ENCODE data around the gene RRAS. TPM values are rescaled to one million over a fixed set of nuclear protein-coding genes. Genes with fewer than 3 reads are reported as not detected.

RRAS gene
- 1 to 10 TPM; 6.6 to 9.1 TPM for total RNA-seq
- 2.7 to 3.1 reads per million in 2 donors for total RNA-seq

DNA sequence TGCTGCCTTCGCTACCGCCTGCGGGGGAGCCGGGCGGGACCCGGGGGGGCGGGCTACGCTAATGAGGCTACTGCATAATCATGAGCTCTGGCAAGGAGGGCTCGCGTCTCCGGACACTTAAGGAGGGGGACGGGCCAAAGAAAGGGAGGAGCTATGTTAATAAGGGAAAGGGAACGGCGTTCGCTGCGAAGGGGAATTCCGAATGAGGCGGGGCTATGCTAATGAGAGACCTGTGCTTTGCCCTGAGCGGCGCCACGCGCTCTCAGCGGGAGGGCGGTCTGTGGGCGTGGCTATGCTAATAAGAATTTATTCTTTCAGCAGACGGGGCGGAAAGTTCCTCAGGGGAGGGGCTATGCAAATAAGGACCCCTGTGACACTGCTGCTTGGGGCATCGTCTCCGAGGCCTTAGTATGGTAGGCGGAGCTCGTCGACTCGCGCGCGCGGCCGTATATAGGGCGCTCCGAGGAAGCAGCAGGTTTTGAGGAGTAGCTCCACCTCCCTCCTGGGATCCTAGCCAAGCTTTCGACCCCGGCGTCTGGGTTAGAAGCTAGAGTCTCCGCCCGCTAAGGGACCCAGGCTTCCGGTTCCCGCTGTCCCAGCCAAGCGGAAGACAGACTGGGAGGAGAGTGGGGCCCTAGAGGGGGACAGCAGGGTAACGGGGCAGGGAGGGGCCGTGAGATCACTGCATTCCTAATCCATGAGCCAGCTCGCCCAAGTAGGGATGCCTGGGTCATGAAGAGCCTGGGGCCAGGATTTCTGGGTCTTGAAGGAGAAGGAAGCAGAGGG is at the start of gene RRAS:
Gene RRAS, minus strand, starts transcription at position 31 of the 786 bp plus-strand sequence. CDS start 45 bp downstream, outside the sequence.
- H3K27ac Mint-ChIP-seq, result peak within 1 kb of the TSS; percentile 98
- no peaks in the 10 kb centered on the region for H3K27me3 Mint-ChIP-seq
- peak; percentile 96 to 99 (median 98) for DNase-seq
- H3K36me3 Mint-ChIP-seq (ENCODE audit: low read depth), result peaks cover 4% of the 10 kb centered on the region
- peak; percentile 74 for ATAC-seq
- no peaks in the 10 kb centered on the region for H3K9me3 ChIP-seq (ENCODE audit: control insufficient read depth, low read length, poor library complexity, severe bottlenecking)
- H3K4me3 Mint-ChIP-seq, result peak within 1 kb of the TSS; percentile 95
- peaks cover 50% of the 10 kb centered on the region for H3K4me1 Mint-ChIP-seq

DNA sequence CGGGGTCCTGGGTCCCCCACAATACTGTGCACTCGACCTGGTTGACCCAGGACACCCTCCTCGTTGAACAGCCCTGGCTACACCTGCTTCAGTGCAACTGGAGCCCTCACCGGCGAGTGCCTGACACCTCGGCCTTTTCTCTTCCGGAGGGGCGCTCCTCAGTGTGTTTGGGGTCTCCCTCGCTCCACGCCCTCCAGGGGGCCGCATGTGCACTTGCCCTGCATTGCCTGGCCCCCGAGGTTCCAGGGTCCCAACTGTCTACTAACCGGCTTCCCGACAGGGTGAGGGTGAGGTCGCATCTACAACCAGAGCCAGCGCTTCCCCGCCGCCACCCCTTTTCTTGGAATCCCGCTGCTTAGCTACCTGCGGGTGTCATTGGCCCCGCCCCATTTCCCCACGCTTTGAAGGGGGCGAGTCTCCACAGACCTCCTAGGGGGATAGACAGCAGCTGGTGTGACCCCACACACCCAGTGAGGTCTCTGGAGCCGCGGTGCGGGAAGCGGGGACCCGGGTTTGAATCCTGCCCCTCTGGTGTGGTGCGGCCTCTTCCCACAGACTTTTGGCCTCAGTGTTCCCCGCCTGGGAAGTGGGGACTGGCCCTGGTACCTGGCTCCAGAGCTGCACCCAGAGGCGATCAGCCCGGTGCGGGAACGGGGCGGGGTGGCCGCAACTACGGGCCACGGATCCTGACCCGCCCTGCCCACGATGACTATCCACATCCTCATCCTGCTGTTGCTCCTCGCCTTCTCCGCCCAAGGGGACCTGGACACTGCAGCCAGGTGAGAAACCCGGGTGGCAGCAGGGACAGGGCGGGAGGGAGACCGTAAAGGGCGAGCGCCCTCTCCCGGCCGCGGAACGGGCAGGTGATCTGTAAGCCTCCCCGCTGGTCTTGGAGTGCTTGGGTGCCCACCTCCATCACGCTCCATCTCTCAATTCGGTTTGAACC is 49.5 kb upstream of the RRAS start, which contains the start of gene ADM5:
Gene ADM5, plus strand, starts transcription at position 462 of the 946 bp plus-strand sequence. Its CDS starts 244 bp downstream, at position 706.
- peaks cover 13% of the 10 kb centered on the region for H3K27me3 Mint-ChIP-seq
- peak within 1 kb of the TSS; percentile 96 for H3K4me3 Mint-ChIP-seq
- DNase-seq (peak in 1 of 3 donors; percentile 44), ATAC-seq (peak; percentile 62)
- peak within 1 kb of the TSS; percentile 93 for H3K27ac Mint-ChIP-seq
- H3K36me3 Mint-ChIP-seq (ENCODE audit: low read depth), result peaks cover 8% of the 10 kb centered on the region
- peaks cover 32% of the 10 kb centered on the region for H3K4me1 Mint-ChIP-seq
- H3K9me3 ChIP-seq (ENCODE audit: control insufficient read depth, low read length, poor library complexity, severe bottlenecking), result no peaks in the 10 kb centered on the region

DNA sequence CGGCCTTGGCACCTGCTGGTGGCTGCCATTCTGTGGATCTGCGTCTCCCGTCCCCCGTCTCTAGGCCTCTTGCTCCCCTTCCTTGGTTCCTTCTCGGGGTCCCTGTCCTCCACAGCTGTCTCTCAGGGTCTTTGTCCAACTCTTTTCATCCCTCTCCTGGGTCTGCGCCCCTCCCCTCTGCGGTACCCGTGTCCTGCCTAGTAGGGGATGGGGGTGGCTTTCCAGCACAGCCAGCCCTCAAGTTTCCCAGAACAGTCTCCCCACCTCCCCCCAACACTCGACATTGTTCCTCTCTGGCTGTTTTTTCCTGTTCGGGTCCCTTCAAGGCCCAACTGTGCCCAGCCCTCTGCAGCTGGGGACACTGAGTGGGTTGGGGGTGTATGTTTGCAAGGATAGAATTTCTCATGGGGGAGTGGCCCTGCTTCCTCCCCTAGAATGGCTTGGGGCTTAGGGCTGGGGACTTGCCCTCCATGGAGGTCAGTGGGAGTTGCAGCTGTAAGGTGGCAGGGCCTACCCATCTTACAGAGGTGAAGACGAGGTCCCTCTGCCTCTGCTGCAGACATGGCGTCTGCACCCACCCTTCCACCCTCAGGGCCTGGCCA is 48.7 kb upstream of the RRAS start:
- no peak for DNase-seq
- H3K4me1 Mint-ChIP-seq, result peaks cover 32% of the 10 kb centered on the region
- H3K27me3 Mint-ChIP-seq, result peaks cover 13% of the 10 kb centered on the region
- ATAC-seq, result no peak
- H3K9me3 ChIP-seq (ENCODE audit: control insufficient read depth, low read length, poor library complexity, severe bottlenecking), result no peaks in the 10 kb centered on the region
- peak overlapping the region; percentile 93 for H3K27ac Mint-ChIP-seq
- no peak overlapping the region for H3K4me3 Mint-ChIP-seq
- peaks cover 12% of the 10 kb centered on the region for H3K36me3 Mint-ChIP-seq (ENCODE audit: low read depth)

DNA sequence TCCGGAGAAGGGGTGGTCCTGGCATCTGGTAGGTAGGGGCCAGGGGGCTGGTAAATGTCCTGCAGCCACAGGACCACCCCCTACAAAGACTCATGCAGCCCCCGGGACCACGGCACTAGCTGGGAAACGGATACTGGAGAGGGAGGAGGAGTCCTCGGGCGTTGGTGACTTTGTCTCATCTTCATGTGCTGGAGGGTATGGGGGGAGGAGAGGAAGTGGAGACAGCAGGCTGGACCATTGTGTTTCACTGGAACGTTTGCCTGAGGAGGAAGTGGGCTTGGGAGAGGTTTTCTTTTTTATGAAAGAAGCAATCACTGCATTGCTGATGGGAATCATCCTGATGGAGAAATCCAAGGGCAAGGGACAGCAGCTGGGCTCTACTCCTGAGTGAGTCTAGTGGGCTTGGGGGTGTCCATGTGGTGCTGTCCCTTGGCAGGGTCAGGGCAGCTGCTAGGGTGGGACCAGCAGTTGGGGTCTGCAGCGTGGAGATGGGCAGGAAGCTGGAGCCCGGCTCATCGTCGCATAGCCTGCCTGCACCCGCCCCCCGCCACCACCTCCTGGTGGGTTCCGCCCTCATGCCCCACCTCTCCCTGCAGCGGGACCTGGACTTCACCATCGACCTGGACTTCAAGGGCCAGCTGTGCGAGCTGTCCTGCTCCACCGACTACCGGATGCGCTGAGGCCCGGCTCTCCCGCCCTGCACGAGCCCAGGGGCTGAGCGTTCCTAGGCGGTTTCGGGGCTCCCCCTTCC is 47.8 kb upstream of the RRAS start:
- H3K27me3 Mint-ChIP-seq, result peaks cover 13% of the 10 kb centered on the region
- H3K36me3 Mint-ChIP-seq (ENCODE audit: low read depth), result peaks cover 12% of the 10 kb centered on the region
- DNase-seq (no peak), ATAC-seq (no peak)
- H3K27ac Mint-ChIP-seq, result no peak overlapping the region
- peaks cover 32% of the 10 kb centered on the region for H3K4me1 Mint-ChIP-seq
- no peak overlapping the region for H3K4me3 Mint-ChIP-seq
- no peaks in the 10 kb centered on the region for H3K9me3 ChIP-seq (ENCODE audit: control insufficient read depth, low read length, poor library complexity, severe bottlenecking)

DNA sequence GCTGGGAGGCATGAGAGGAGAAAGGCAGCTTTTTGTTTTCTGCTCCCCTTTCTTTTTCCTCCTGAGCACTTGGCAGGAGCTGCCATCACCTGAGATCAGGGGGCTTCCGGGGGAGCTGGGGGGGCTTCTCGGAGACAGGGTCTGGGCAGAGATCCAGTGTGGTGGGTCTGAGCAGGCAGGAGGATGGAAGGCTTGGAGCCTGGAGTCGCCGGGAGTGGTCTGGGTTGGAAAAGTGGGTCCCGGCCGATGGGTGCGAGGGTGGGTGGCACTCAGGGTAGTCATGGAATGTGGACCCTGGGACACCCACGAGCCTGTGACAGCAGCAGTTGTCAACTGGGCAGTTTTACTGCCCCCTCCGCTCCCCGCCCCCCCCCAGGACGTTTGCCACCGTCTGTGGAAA is 47.2 kb upstream of the RRAS start:
- ATAC-seq, result no peak
- Mint-ChIP-seq H3K4me3 (no peak overlapping the region), H3K36me3 (ENCODE audit: low read depth) (peaks cover 12% of the 10 kb centered on the region), H3K27me3 (peaks cover 13% of the 10 kb centered on the region), H3K4me1 (peaks cover 32% of the 10 kb centered on the region), H3K27ac (no peak overlapping the region)
- DNase-seq, result no peak
- H3K9me3 ChIP-seq (ENCODE audit: control insufficient read depth, low read length, poor library complexity, severe bottlenecking), result no peaks in the 10 kb centered on the region

DNA sequence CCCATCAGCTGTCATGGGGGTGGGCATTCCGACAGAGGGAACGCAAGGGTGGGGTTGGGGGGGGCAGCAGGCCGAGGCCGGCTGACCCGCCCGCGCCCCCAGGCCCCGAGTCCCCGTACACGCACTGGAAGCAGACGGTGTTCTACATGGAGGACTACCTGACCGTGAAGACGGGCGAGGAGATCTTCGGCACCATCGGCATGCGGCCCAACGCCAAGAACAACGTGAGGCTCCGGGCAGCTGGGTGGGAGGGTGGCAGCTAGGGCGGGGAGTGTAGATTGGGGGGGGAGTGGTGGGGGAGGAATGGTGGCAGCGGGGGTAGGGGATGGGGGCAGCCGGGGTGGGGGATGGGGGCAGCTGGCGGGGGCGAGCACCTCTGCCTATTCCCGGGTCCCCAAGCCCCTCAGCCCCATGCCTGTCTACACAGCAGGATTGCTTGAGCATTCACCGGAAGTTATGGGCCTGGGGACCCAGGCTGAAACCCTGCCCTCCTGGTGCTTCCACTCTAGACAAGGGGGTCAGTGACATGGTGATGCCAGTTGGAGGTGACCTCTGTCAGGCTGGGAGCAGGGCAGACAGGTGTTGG is 46.7 kb upstream of the RRAS start:
- Mint-ChIP-seq H3K4me1 (peaks cover 32% of the 10 kb centered on the region), H3K27ac (no peak overlapping the region), H3K36me3 (ENCODE audit: low read depth) (peaks cover 12% of the 10 kb centered on the region), H3K4me3 (no peak overlapping the region), H3K27me3 (peaks cover 13% of the 10 kb centered on the region)
- no peaks in the 10 kb centered on the region for H3K9me3 ChIP-seq (ENCODE audit: control insufficient read depth, low read length, poor library complexity, severe bottlenecking)
- ATAC-seq, result no peak
- no peak for DNase-seq

DNA sequence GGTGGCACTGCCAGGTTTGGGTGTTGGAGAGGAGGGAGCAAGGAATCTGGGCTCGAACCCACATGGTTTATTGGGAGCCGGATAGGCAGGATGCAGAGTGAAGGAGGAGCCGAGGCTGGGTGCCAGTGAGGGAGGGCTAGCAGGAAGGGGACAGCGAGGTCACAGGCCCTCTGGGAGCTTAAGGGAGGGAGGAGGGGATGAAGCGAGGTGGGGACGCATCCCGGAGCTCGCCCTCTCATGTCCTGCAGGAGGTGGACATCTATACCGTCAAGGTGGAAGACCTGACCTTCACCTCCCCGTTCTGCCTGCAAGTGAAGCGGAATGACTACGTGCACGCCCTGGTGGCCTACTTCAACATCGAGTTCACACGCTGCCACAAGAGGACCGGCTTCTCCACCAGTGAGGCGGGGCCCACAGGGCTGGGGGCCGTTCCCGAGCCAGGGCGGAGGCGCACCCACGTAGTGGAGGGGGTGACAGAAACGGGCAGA is 45.9 kb upstream of the RRAS start:
- ATAC-seq, result no peak
- peaks cover 30% of the 10 kb centered on the region for H3K4me1 Mint-ChIP-seq
- DNase-seq, result no peak
- no peak overlapping the region for H3K27ac Mint-ChIP-seq
- H3K36me3 Mint-ChIP-seq (ENCODE audit: low read depth), result peaks cover 12% of the 10 kb centered on the region
- no peak overlapping the region for H3K4me3 Mint-ChIP-seq
- H3K27me3 Mint-ChIP-seq, result peaks cover 10% of the 10 kb centered on the region
- no peaks in the 10 kb centered on the region for H3K9me3 ChIP-seq (ENCODE audit: control insufficient read depth, low read length, poor library complexity, severe bottlenecking)

DNA sequence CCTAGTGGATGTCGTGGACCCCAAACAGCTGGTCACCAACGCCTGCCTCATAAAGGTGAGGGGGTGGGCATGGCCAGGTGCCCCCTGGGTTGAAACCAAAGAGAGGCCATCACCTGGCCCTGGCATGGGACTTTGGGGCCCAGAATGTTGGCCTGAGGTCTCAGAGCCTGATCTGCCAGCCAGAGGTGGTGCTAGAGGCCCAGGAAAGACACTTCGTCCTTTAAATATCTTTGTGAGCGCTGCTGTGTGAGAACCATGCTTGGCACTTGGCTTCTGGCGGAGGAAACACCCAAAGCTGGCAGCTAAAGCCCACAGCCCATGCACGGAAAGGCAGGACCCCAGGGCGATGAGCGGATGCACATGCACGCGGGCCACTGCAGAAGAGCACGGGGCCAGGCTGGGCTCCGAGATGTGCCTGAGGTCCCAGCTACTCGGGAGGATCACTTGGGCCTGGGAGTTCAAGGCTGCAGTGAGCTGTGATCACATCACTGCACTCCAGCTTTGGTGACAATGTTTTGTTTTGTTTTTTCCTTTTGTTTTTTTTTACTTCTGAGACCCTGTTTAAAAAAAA is 45.1 kb upstream of the RRAS start:
- H3K27me3 Mint-ChIP-seq, result peaks cover 2% of the 10 kb centered on the region
- H3K4me3 Mint-ChIP-seq, result no peak overlapping the region
- H3K27ac Mint-ChIP-seq, result peak overlapping the region; percentile 80
- DNase-seq (no peak), ATAC-seq (no peak)
- peaks cover 8% of the 10 kb centered on the region for H3K36me3 Mint-ChIP-seq (ENCODE audit: low read depth)
- peaks cover 26% of the 10 kb centered on the region for H3K4me1 Mint-ChIP-seq
- H3K9me3 ChIP-seq (ENCODE audit: control insufficient read depth, low read length, poor library complexity, severe bottlenecking), result no peaks in the 10 kb centered on the region

DNA sequence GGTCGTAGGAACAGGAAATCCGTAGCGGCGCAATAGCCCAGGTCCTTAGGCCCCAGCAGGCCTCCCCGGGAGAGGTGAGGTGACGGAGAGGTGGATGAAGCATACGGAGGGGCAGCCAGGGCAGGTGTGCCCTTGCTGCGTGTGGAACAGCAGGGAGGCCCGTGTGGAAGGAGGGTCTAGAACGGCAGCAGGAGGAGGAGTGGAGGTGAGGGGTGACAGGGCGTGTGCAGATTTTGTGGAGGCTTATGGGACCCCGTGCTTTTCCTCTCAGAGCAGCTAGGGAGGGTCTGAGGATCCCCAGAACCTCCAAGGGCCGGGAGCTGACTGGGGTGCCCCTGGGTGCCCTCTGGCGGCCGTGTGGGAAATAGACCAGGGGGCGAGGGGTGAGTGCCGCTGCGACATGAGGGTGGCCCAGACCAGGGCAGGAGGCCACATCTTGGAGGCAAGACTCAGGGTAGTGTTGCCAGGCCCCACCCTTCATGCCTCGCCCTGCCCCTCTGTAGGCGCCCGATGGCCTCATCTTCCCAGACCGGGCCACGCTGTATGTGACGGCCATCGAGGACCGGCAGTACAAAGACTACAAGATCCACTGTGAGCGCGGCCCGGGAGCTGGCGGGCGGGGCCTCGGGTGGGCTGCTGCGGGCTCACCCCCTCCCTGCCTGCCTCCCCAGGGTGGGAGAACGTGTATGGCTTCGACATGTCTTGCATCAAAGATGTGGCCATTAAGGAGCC is 44.5 kb upstream of the RRAS start:
- Mint-ChIP-seq H3K27ac (peak overlapping the region; percentile 80), H3K4me3 (peak overlapping the region; percentile 21), H3K4me1 (peaks cover 26% of the 10 kb centered on the region), H3K27me3 (no peaks in the 10 kb centered on the region), H3K36me3 (ENCODE audit: low read depth) (peaks cover 8% of the 10 kb centered on the region)
- no peaks in the 10 kb centered on the region for H3K9me3 ChIP-seq (ENCODE audit: control insufficient read depth, low read length, poor library complexity, severe bottlenecking)
- no peak for DNase-seq
- no peak for ATAC-seq

DNA sequence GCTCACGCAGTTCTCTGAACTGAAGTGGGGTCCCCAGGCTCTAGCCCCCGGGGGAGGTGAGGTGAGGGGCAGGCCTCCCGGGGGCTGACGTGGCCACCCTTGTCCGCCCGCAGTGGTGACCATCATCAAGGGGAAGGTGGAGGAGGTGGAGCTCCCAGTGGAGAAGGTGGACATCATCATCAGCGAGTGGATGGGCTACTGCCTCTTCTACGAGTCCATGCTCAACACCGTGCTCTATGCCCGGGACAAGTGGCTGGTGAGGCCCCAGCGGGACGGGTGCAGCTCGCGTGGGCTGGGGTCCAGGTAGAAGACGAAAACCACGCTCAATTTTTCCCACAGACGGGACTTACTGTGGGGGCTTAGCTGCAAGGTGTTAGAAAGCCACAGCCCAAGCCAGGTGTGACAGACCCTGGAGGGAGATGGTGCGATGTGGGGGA is 43.9 kb upstream of the RRAS start:
- Mint-ChIP-seq H3K27me3 (no peaks in the 10 kb centered on the region), H3K36me3 (ENCODE audit: low read depth) (peaks cover 8% of the 10 kb centered on the region), H3K4me1 (peaks cover 23% of the 10 kb centered on the region), H3K27ac (peak overlapping the region; percentile 80), H3K4me3 (no peak overlapping the region)
- no peak for ATAC-seq
- DNase-seq, result no peak
- H3K9me3 ChIP-seq (ENCODE audit: control insufficient read depth, low read length, poor library complexity, severe bottlenecking), result no peaks in the 10 kb centered on the region

DNA sequence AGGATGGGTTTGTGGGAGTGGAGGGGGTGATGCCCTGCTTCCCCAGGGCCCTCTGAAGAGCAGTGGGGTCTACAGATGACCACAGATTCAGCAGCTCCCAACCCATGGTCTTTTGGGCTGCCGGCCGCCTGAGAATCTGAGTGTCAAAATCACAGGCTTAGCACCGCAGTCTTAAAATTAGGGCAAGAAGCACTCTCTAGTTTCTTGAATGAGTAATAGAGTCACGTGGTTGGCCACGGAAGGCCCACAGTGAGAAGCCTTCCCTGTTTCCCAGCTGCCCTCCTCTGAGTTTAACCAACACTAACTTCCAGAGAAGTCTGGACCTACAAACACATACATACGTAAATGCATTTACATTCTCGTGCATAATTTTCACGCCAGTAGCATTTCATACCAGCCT is 42.3 kb upstream of the RRAS start:
- Mint-ChIP-seq H3K4me1 (peaks cover 26% of the 10 kb centered on the region), H3K27me3 (no peaks in the 10 kb centered on the region), H3K27ac (peak overlapping the region; percentile 3), H3K4me3 (no peak overlapping the region), H3K36me3 (ENCODE audit: low read depth) (peaks cover 8% of the 10 kb centered on the region)
- DNase-seq (no peak), ATAC-seq (no peak)
- H3K9me3 ChIP-seq (ENCODE audit: control insufficient read depth, low read length, poor library complexity, severe bottlenecking), result no peaks in the 10 kb centered on the region

Data from T-helper 17 cell (primary cell).